ENCODE results near the gene SCGB3A1. TPM values are rescaled to one million over a fixed set of nuclear protein-coding genes. Genes with fewer than 3 reads are reported as not detected.

Gene SCGB3A1
- total RNA-seq, 1 donor from 2014 or later, result not detected

DNA sequence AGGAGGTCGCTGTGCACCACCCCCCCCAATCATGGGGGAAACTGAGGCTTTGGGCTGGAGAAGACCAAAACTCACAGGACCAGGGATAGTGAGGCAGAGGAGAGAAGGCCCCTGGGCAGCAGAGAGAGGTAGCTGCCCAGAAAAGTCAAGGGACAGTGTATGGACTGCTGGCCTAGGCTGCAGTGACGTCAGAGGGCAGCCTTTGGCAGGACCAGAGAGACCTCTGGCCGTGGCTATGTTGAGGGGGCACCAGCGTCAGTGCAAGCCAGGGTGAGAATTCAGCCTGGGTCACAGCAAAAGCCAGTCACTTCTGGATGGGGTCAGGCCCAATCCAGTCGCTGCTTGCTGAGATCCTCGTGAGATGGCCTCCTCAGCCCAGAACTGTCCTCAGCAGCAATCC, 31.6 kb upstream of the SCGB3A1 start:
- no peak overlapping the region for H3K27ac Mint-ChIP-seq (ENCODE audit: unreplicated experiment)
- H3K9me3 Mint-ChIP-seq (ENCODE audit: unreplicated experiment), result peaks cover 1% of the 10 kb centered on the region
- DNase-seq, result no peak
- no peaks in the 10 kb centered on the region for H3K36me3 Mint-ChIP-seq (ENCODE audit: unreplicated experiment)
- H3K27me3 Mint-ChIP-seq (ENCODE audit: unreplicated experiment), result peaks cover 6% of the 10 kb centered on the region
- H3K4me1 Mint-ChIP-seq (ENCODE audit: low read depth, unreplicated experiment), result no peaks in the 10 kb centered on the region
- no peak for TF ChIP-seq CTCF (IDR thresholded peaks at IDR 0.05; ENCODE audit: partially characterized antibody, unreplicated experiment)
- H3K4me3 Mint-ChIP-seq (ENCODE audit: unreplicated experiment), result no peak overlapping the region

DNA sequence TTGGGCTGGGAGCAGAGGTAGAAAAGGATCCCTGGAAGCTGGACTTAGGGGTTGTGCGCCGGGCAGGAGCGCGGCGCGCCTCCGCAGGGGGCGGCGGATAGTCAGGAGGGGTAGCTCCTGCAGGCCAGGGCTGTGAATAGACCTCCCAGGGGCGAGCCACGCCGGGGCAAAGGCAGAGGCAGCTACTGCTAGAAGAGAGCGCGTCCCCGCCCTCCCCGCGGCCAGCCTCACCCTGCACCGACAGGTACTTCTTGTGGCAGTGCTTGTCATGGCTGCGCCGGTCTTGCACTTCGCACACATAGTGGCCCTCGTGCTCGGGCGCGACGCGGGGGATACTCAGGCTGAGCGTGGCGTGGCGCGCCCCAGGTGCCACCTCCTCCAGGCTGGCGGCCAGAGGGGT, 30.0 kb upstream of the SCGB3A1 start:
- Mint-ChIP-seq H3K27ac (ENCODE audit: unreplicated experiment) (no peak overlapping the region), H3K27me3 (ENCODE audit: unreplicated experiment) (peaks cover 8% of the 10 kb centered on the region), H3K4me3 (ENCODE audit: unreplicated experiment) (no peak overlapping the region), H3K36me3 (ENCODE audit: unreplicated experiment) (no peaks in the 10 kb centered on the region), H3K9me3 (ENCODE audit: unreplicated experiment) (peaks cover 1% of the 10 kb centered on the region), H3K4me1 (ENCODE audit: low read depth, unreplicated experiment) (no peaks in the 10 kb centered on the region)
- DNase-seq, result no peak
- TF ChIP-seq CTCF (IDR thresholded peaks at IDR 0.05; ENCODE audit: partially characterized antibody, unreplicated experiment), result no peak

GRCh38 chr5:180620014-180620413, 28.7 kb upstream of the SCGB3A1 start:
- H3K27ac Mint-ChIP-seq (ENCODE audit: unreplicated experiment), result no peak overlapping the region
- no peaks in the 10 kb centered on the region for H3K4me1 Mint-ChIP-seq (ENCODE audit: low read depth, unreplicated experiment)
- TF ChIP-seq CTCF (IDR thresholded peaks at IDR 0.05; ENCODE audit: partially characterized antibody, unreplicated experiment), result no peak
- no peak overlapping the region for H3K4me3 Mint-ChIP-seq (ENCODE audit: unreplicated experiment)
- no peaks in the 10 kb centered on the region for H3K36me3 Mint-ChIP-seq (ENCODE audit: unreplicated experiment)
- H3K9me3 Mint-ChIP-seq (ENCODE audit: unreplicated experiment), result peaks cover 5% of the 10 kb centered on the region
- H3K27me3 Mint-ChIP-seq (ENCODE audit: unreplicated experiment), result peaks cover 11% of the 10 kb centered on the region
- DNase-seq, result no peak

GRCh38 chr5:180619563-180619915, 28.2 kb upstream of the SCGB3A1 start:
- peaks cover 11% of the 10 kb centered on the region for H3K27me3 Mint-ChIP-seq (ENCODE audit: unreplicated experiment)
- DNase-seq, result no peak
- H3K4me1 Mint-ChIP-seq (ENCODE audit: low read depth, unreplicated experiment), result no peaks in the 10 kb centered on the region
- H3K27ac Mint-ChIP-seq (ENCODE audit: unreplicated experiment), result no peak overlapping the region
- no peaks in the 10 kb centered on the region for H3K36me3 Mint-ChIP-seq (ENCODE audit: unreplicated experiment)
- H3K4me3 Mint-ChIP-seq (ENCODE audit: unreplicated experiment), result no peak overlapping the region
- TF ChIP-seq CTCF (IDR thresholded peaks at IDR 0.05; ENCODE audit: partially characterized antibody, unreplicated experiment), result no peak
- peaks cover 5% of the 10 kb centered on the region for H3K9me3 Mint-ChIP-seq (ENCODE audit: unreplicated experiment)

GRCh38 chr5:180618829-180619562, 27.7 kb upstream of the SCGB3A1 start:
- no peaks in the 10 kb centered on the region for H3K4me1 Mint-ChIP-seq (ENCODE audit: low read depth, unreplicated experiment)
- peak; percentile 79 for DNase-seq
- H3K9me3 Mint-ChIP-seq (ENCODE audit: unreplicated experiment), result peaks cover 5% of the 10 kb centered on the region
- peaks cover 11% of the 10 kb centered on the region for H3K27me3 Mint-ChIP-seq (ENCODE audit: unreplicated experiment)
- no peaks in the 10 kb centered on the region for H3K36me3 Mint-ChIP-seq (ENCODE audit: unreplicated experiment)
- peak; percentile 57 for TF ChIP-seq CTCF (IDR thresholded peaks at IDR 0.05; ENCODE audit: partially characterized antibody, unreplicated experiment)
- no peak overlapping the region for H3K27ac Mint-ChIP-seq (ENCODE audit: unreplicated experiment)
- H3K4me3 Mint-ChIP-seq (ENCODE audit: unreplicated experiment), result peak overlapping the region; percentile 71
